G401 (cell line): ENCODE results near the gene ATRNL1. TPM values are rescaled to one million over a fixed set of nuclear protein-coding genes. Genes with fewer than 3 reads are reported as not detected.

Experiments used
- DNase-seq: peaks from one replicate; pipeline ENCODE4 v3.0.0-alpha.2; 2015; ENCODE audit warnings: low spot score
- in situ Hi-C: cut with HindIII; loops from 2 replicates; pipeline ENCODE4 v1.10.0; 2016; ENCODE audit warnings: low sequenced_read_pairs, mixed read lengths
- total RNA-seq: library from RNA; depleted of rRNA; stranded (reverse); fragments of >200 nt; shearing (Covaris generic); gene quantifications from 2 replicates; pipeline ENCODE4 v1.2.3, GENCODE V29; 2014

Gene ATRNL1
- total RNA-seq, 1 experiment from 2014 or later, result 0.44 TPM

GRCh38 chr10:115854740-115855435 is 761.7 kb downstream of the ATRNL1 start:
- in situ Hi-C loops, result no loop called here
- no peak for DNase-seq

GRCh38 chr10:115856580-115856979 is 763.4 kb downstream of the ATRNL1 start:
- in situ Hi-C loops, result no loop called here
- DNase-seq, result no peak

GRCh38 chr10:115857856-115858255 is 764.7 kb downstream of the ATRNL1 start:
- in situ Hi-C loops, result no loop called here
- no peak for DNase-seq

GRCh38 chr10:115860182-115861107 is 767.3 kb downstream of the ATRNL1 start:
- in situ Hi-C loops, result no loop called here

GRCh38 chr10:115861455-115861854 is 768.3 kb downstream of the ATRNL1 start:
- in situ Hi-C loops, result no loop called here
- no peak for DNase-seq

More at GRCh38 chr10:115860182-115861107, 767.3 kb downstream of the ATRNL1 start:
- no peak for DNase-seq

GRCh38 chr10:115861864-115862263 is 768.7 kb downstream of the ATRNL1 start:
- in situ Hi-C loops, result no loop called here
- DNase-seq, result no peak

- DNase-seq, result no peak
- in situ Hi-C loops, result no loop called here
Measured at GRCh38 chr10:115866174-115866573, 773.0 kb downstream of the ATRNL1 start.

GRCh38 chr10:115866691-115867090 is 773.5 kb downstream of the ATRNL1 start:
- in situ Hi-C loops, result no loop called here
- DNase-seq, result no peak

GRCh38 chr10:115867305-115867704 is 774.1 kb downstream of the ATRNL1 start:
- no peak for DNase-seq
- in situ Hi-C loops, result no loop called here

- DNase-seq, result no peak
- in situ Hi-C loops, result no loop called here
Measured at GRCh38 chr10:115871855-115872254, 778.7 kb downstream of the ATRNL1 start.

GRCh38 chr10:115875172-115875571 is 782.0 kb downstream of the ATRNL1 start:
- in situ Hi-C loops, result no loop called here
- no peak for DNase-seq

- no peak for DNase-seq
- in situ Hi-C loops, result no loop called here
Measured at GRCh38 chr10:115879372-115880089, 786.4 kb downstream of the ATRNL1 start.

GRCh38 chr10:115882021-115882420 is 788.9 kb downstream of the ATRNL1 start:
- no peak for DNase-seq
- in situ Hi-C loops, result no loop called here

GRCh38 chr10:115883372-115883771 is 790.2 kb downstream of the ATRNL1 start:
- no peak for DNase-seq
- in situ Hi-C loops, result no loop called here

GRCh38 chr10:115884331-115884730 is 791.2 kb downstream of the ATRNL1 start:
- in situ Hi-C loops, result no loop called here

GRCh38 chr10:115895166-115895565 is 802.0 kb downstream of the ATRNL1 start:
- in situ Hi-C loops, result no loop called here
- DNase-seq, result no peak

More at GRCh38 chr10:115884331-115884730, 791.2 kb downstream of the ATRNL1 start:
- DNase-seq, result no peak

- no peak for DNase-seq
- in situ Hi-C loops, result no loop called here
Measured at GRCh38 chr10:115898242-115898641, 805.1 kb downstream of the ATRNL1 start.

GRCh38 chr10:115902596-115902995 is 809.4 kb downstream of the ATRNL1 start:
- no peak for DNase-seq
- in situ Hi-C loops, result no loop called here

- DNase-seq, result no peak
- in situ Hi-C loops, result no loop called here
Measured at GRCh38 chr10:115903207-115903606, 810.0 kb downstream of the ATRNL1 start.

- no peak for DNase-seq
- in situ Hi-C loops, result no loop called here
Measured at GRCh38 chr10:115903845-115904244, 810.7 kb downstream of the ATRNL1 start.
